ENCODE results near the gene COL15A1.
"Not testable (repeated sequence)": the region's sequence is repeated elsewhere in the genome, so short reads cannot be mapped to it uniquely, and the experiment has no call there.

The COL15A1 gene

GRCh38 chr9:98995971-98996504, 52.3 kb downstream of the COL15A1 start:
- DNase-seq, result no peak

- no peak for DNase-seq
Observed at GRCh38 chr9:98997604-98998003, 53.9 kb downstream of the COL15A1 start.

GRCh38 chr9:98998441-98999151, 54.9 kb downstream of the COL15A1 start:
- peak; percentile 58 for DNase-seq

- DNase-seq, result no peak
Observed at GRCh38 chr9:98999152-98999525, 55.4 kb downstream of the COL15A1 start.

GRCh38 chr9:99000476-99001395, 57.0 kb downstream of the COL15A1 start:
- peak; percentile 73 for DNase-seq

- no peak for DNase-seq
Observed at GRCh38 chr9:99001892-99002291, 58.2 kb downstream of the COL15A1 start.

GRCh38 chr9:99002706-99003105, 59.0 kb downstream of the COL15A1 start:
- no peak for DNase-seq

- DNase-seq, result no peak
Observed at GRCh38 chr9:99003308-99003707, 59.6 kb downstream of the COL15A1 start.

GRCh38 chr9:99004115-99004514, 60.4 kb downstream of the COL15A1 start:
- DNase-seq, result no peak

- no peak for DNase-seq
Observed at GRCh38 chr9:99004717-99005460, 61.2 kb downstream of the COL15A1 start.

- DNase-seq, result no peak
Observed at GRCh38 chr9:99005651-99006050, 61.9 kb downstream of the COL15A1 start.

- DNase-seq, result no peak
Observed at GRCh38 chr9:99006511-99006910, 62.8 kb downstream of the COL15A1 start.

- no peak for DNase-seq
Observed at GRCh38 chr9:99006979-99007378, 63.3 kb downstream of the COL15A1 start.

- DNase-seq, result no peak
Observed at GRCh38 chr9:99008203-99008602, 64.5 kb downstream of the COL15A1 start.

GRCh38 chr9:99010393-99010792, 66.7 kb downstream of the COL15A1 start:
- DNase-seq, result not testable (repeated sequence)

GRCh38 chr9:99011161-99011709, 67.5 kb downstream of the COL15A1 start:
- no peak for DNase-seq

GRCh38 chr9:99012957-99013512, 69.3 kb downstream of the COL15A1 start:
- DNase-seq, result peak; percentile 39

- peak; percentile 4 for DNase-seq
Observed at GRCh38 chr9:99013550-99013949, 69.8 kb downstream of the COL15A1 start.

GRCh38 chr9:99015448-99015847, 71.7 kb downstream of the COL15A1 start:
- no peak for DNase-seq

GRCh38 chr9:99015890-99016289, 72.2 kb downstream of the COL15A1 start:
- DNase-seq, result no peak

- no peak for DNase-seq
Observed at GRCh38 chr9:99016681-99017387, 73.1 kb downstream of the COL15A1 start.

- no peak for DNase-seq
Observed at GRCh38 chr9:99018653-99019052, 74.9 kb downstream of the COL15A1 start.
